ENCODE measurements around the gene RTP5. TPM values are rescaled to one million over a fixed set of nuclear protein-coding genes. Genes with fewer than 3 reads are reported as not detected.
A peak's percentile ranks its signal among the peaks of the same experiment; 100 is the strongest.

RTP5 gene
- total and polyA plus RNA-seq, 12 donors: 0.15 TPM; not detected in 11

DNA sequence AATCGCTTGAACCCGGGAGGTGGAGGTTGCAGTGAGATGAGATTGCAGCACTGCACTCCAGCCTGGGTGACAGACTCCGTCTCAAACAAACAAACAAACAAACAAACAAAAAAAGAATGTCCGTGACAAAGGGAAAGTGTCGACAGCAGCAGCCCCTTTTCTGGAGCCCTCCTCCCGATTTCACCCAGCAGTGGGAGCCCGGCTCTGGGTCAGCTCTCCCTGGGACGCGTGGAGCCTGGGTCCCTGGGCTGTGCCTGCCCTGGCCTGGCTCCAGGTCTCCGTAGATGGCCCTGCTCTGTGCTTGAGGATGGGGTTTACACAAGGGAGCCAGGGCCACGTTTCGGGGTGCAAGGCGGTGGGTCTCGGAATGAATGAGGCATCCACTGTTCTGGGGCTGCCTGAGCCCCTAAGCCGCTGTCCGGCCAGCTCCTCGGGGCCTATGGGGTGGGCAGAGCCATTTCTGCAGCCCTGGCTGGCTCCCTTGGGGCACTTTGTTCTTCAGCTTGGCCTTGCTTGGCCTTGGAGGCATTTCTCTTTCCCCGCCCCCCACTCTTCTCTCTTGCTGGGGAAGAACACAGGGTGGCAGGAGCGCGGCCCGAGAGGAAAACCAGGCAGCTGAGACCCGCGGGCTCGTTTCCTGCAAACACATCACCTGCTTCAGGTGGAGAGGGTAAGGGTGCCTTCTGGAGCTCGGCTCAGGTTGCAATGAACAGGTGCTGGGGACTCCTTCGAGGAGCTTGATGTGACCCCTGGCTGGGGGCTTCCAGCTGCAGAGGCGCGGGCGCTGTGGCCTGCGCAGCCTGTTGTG, 29.1 kb downstream of the RTP5 start:
- Histone ChIP-seq H3K27ac (no peak overlapping the region), H3K36me3 (no peaks in the 10 kb centered on the region), H3K27me3 (peaks cover 0 to 25% (median 14%) of the 10 kb centered on the region in 7 donors), H3K9me3 (no peaks in the 10 kb centered on the region), H3K4me1 (peaks cover 0 to 30% (median 8%) of the 10 kb centered on the region in 9 donors), H3K4me3 (no peak overlapping the region)
- WGBS, 2 donors: 84 to 89% methylated on average over 30 of the region's 30 CpGs
- no peak for TF ChIP-seq CTCF (IDR thresholded peaks at IDR 0.05)
- DNase-seq (no peak), ATAC-seq (no peak)
- intact Hi-C loops (cut with DNase I): no loop called here

GRCh38 chr2:241900251-241901017, 30.9 kb downstream of the RTP5 start:
- Histone ChIP-seq H3K27ac (no peak overlapping the region), H3K36me3 (no peaks in the 10 kb centered on the region), H3K9me3 (no peaks in the 10 kb centered on the region), H3K4me1 (peaks cover 0 to 30% (median 8%) of the 10 kb centered on the region in 9 donors), H3K4me3 (no peak overlapping the region), H3K27me3 (peaks cover 0 to 25% (median 14%) of the 10 kb centered on the region in 7 donors)
- 71 to 75% methylated on average over 32 of the region's 32 CpGs for WGBS, 2 donors
- no peak for TF ChIP-seq CTCF (IDR thresholded peaks at IDR 0.05)
- ATAC-seq (peak in 4 of 8 donors; percentile 10 to 25 (median 20)), DNase-seq (peak in 1 of 2 donors; percentile 41)
- intact Hi-C loops (cut with DNase I): no loop called here

DNA sequence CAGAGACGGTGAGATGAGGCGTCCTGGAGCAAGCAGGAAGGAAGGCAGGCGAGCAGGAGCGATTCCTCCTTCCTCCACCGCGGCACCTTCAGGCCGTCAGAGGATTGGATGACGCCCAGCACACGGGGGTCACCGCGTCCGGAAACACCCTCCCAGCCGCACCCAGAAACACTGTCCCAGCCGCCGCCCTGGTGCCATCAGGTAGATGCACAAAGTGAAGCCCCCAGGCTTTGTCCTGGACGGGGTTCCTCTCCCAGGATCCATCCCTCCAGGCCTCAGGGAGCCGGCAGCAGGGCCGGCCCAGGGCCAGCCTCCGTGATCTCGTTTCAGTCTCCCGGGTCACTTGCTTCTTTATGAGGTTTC, 31.5 kb downstream of the RTP5 start:
- DNase-seq: no peak

More for the DNA sequence above, 31.5 kb downstream of the RTP5 start:
- no peaks in the 10 kb centered on the region for H3K36me3 ChIP-seq
- ATAC-seq: no peak
- TF ChIP-seq CTCF (IDR thresholded peaks at IDR 0.05): no peak
- peaks cover 0 to 25% (median 14%) of the 10 kb centered on the region in 7 donors for H3K27me3 ChIP-seq
- H3K9me3 ChIP-seq: no peaks in the 10 kb centered on the region
- no peak overlapping the region for H3K4me3 ChIP-seq
- no peak overlapping the region for H3K27ac ChIP-seq
- WGBS, 2 donors: 76% methylated on average over 21 of the region's 21 CpGs
- peaks cover 0 to 30% (median 8%) of the 10 kb centered on the region in 9 donors for H3K4me1 ChIP-seq
- intact Hi-C loops (cut with DNase I): no loop called here

All from heart right ventricle (tissue), 16 donors.